Activated gamma-delta T cell treated with Interleukin-2 at 50 U/mL for 16 hours (primary cell): ENCODE results near the gene ZFP91.

Experiments used
- DNase-seq: peaks from one replicate; pipeline ENCODE4 v3.0.0-alpha.2; 2020

Gene ZFP91

GRCh38 chr11:58582437-58582836, 3.6 kb downstream of the ZFP91 start:
- no peak for DNase-seq

GRCh38 chr11:58586998-58587397, 8.1 kb downstream of the ZFP91 start:
- DNase-seq: no peak

- no peak for DNase-seq
These were observed 12.8 kb downstream of the ZFP91 start for GRCh38 chr11:58591659-58592058.

GRCh38 chr11:58592760-58593472, 14.1 kb downstream of the ZFP91 start:
- DNase-seq: no peak

DNA sequence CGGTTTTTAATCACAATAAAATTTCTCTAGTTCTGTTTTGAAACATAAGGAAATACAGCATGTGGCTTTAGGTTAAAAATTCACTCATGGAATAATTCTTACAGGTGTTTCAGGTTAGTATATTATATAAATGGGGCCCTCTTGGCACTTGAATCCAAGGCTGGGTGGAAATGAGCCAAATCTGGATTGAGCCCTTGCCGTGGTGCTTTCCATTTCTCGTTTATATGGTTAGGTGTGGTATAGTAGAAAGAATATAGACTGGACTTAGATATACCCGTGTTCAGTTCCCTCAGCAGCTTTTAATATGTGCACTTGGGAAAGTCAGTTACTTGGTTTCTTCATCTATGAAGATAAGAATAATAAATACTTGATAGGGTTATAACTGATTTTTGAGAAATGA, 16.0 kb downstream of the ZFP91 start:
- DNase-seq: no peak

DNA sequence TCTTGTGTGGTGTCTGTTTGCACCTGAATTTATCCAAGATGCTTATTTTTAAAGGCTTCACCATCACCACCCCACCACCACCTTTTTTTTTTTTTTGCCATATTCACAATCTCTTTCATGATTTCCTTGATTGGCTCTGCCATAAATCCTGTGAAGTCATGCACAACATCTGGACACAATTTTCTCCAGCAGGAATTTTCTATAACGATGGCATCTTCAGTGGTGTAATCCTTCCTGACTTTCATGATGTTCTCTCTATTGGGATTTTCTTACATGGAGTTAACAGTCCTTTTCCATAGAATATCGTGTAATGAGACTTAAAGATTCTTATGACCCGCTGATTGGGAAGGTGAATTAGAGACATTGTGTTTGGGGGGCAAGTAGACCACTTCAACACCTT, 17.8 kb downstream of the ZFP91 start:
- no peak for DNase-seq

GRCh38 chr11:58597486-58598144, 18.8 kb downstream of the ZFP91 start:
- no peak for DNase-seq

- DNase-seq: no peak
These were observed 21.6 kb downstream of the ZFP91 start for GRCh38 chr11:58600510-58600909.

GRCh38 chr11:58606930-58607714, 28.3 kb downstream of the ZFP91 start:
- DNase-seq: no peak

DNA sequence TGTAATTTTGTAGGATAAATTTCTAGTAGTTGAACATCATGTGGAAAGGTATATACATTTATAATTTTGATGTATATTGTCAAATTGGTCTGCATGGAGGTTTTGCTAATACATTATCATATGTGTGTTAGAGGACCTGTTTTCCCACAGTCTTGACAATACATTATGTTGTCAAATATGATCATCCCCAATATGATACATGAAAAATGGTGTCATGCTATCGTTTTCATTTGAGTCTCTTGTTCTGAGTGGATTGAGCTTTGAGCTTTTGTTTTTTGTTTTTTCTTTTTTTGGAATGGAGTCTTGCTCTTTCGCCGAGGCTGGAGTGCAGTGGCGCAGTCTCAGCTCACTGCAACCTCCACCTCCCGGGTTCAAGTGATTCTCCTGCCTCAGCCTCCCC, 29.5 kb downstream of the ZFP91 start:
- DNase-seq: no peak

DNA sequence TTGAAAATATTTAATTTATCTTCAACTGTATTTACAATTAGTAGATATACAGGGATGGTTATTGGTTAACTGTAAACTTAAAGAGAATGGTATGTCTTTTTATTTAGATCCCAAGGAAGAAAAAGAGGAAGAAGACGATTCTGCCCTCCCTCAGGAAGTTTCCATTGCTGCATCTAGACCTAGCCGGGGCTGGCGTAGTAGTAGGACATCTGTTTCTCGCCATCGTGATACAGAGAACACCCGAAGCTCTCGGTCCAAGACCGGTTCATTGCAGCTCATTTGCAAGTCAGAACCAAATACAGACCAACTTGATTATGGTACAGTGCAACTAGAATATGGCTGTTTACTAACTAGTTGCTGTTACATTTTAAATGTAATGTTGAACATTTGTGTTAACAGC, 30.9 kb downstream of the ZFP91 start:
- DNase-seq: no peak

- DNase-seq: no peak
These were observed 34.4 kb downstream of the ZFP91 start for GRCh38 chr11:58613228-58613627.

- no peak for DNase-seq
These were observed 36.7 kb downstream of the ZFP91 start for GRCh38 chr11:58615559-58615958.

GRCh38 chr11:58616594-58616993, 37.7 kb downstream of the ZFP91 start:
- no peak for DNase-seq

DNA sequence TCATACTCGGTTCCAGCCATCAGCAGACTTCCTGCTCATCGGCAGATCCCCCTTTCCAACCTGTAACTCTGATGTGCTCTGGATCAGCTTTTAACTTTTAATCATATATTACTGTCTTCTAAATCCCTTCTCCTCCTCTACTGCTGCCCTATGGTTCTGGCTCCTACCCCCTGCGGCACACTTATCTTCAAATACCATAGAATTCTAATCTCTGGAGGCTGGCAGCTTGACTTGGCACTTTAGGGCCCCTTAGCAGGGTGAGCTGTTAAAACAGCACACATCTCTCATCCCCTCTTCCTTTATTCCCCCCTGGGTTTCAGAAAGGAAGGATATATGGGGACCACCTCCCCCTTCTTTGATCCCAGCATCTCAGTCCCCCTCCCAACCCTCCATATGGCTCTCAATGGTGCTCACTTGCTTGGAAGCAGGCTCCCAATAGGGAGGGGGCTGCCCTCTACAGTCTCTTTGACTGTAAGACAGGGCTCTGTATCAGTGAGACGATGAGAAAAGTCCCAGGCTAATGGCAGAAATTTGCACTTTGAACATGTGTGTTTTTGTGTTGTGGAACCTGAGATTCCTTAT, 39.2 kb downstream of the ZFP91 start:
- no peak for DNase-seq

DNA sequence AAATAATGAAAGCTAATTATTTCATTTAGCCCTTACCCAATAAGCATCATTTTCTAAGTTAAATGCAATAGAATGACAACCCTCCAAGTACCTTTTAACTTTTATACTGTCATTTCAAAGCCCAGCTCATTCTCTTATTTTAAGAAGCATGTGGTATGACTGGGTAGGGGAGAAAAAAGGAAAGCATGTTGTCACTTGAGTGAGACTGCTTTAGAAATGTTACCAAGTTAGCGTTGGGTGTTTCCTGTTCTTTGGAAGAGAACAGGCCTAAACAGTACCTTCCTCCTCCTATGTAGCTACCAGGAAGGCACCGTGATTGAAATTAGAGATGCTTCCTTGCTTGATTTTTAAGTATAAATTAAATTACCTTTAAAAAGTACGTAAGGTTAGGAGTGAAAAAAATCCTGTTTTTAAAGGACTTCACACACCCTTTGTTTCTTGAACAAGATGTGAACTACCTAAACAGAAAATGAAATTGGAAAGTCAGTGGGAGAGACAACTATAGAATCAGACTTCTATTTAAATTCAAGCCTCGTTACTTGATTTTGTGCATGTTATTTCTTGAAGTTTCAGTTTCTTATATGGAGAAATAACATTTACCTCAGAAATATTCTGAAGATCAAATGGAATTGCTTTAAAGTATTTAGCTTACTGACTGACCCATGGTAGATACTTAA, 42.9 kb downstream of the ZFP91 start:
- no peak for DNase-seq

DNA sequence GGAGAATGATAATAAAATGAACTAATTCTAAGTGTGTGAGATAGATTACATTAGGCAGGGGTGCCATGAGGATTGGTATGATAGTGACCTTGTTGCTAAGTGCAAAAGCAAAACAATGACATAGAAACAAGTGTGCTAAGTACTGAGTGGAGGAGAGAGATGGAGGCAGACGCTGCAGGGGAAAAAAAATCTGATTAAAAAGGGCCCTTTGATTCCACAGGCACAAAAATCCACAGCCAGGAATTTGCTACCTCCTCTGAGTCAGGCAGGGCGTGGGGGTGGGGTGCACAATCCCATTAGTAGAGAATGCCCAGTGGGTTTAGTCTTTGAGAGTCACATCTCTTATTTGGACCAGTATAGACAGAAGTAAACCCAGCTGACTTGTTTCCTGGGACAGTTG, 43.5 kb downstream of the ZFP91 start, which contains the start of gene CNTF:
CNTF (plus strand) TSS at position 322 of the 400 bp plus-strand sequence. CDS start 88 bp downstream, outside the sequence.
- DNase-seq: no peak

DNA sequence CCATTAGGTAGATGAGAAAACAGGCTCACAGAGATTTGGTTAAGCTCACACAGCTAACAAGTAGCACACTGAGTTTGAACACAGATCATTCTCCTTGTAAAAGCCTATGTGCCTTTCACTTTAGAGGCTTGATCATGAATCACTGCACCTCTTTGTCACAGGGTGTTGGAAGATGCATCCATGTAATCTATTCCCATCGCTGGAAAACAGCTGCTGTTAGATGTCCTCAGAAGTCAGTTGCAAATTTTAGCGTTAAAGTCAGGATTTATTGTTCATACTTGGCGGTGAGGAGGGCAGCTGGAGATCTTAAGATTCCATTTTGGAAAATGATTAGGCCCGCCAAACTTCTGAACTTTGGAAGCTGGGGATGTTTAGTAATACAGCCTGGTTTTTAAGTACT, 46.2 kb downstream of the ZFP91 start:
- no peak for DNase-seq

GRCh38 chr11:58625826-58626460, 47.1 kb downstream of the ZFP91 start:
- DNase-seq: no peak

GRCh38 chr11:58626934-58627483, 48.1 kb downstream of the ZFP91 start:
- no peak for DNase-seq

GRCh38 chr11:58628446-58628845, 49.6 kb downstream of the ZFP91 start:
- DNase-seq: no peak

DNA sequence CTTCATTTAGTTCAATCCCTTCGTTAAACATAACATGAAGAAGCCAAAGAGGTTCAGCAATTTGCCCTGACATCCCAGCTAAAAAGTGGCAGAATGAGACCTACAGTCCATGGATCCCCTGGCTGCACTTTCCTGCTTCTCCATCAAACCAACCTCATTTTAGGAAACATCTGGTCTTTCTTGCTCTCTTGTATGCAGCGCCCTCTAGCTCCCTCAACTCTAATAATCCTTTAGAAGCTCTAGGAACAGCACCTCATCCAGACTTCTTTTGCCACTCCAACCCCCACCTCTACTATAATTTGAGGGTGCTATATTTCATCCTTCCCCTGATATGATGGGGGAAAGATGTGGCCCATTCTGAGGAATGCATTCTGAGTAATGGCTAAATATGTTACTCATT, 51.0 kb downstream of the ZFP91 start:
- no peak for DNase-seq
